HG03064 (cell line): Measurements from ENCODE around the gene ZNF804B.

Source experiments
- ATAC-seq: cut with Tn5 transposase; IDR thresholded peaks from one replicate; pipeline ENCODE4 v1.9.1; 2021; ENCODE audit warnings: low read depth; ENCODE audit not compliant: unreplicated experiment

The ZNF804B gene

GRCh38 chr7:88826222-88826621 lies 66.7 kb downstream of the ZNF804B start:
- ATAC-seq: no peak

DNA sequence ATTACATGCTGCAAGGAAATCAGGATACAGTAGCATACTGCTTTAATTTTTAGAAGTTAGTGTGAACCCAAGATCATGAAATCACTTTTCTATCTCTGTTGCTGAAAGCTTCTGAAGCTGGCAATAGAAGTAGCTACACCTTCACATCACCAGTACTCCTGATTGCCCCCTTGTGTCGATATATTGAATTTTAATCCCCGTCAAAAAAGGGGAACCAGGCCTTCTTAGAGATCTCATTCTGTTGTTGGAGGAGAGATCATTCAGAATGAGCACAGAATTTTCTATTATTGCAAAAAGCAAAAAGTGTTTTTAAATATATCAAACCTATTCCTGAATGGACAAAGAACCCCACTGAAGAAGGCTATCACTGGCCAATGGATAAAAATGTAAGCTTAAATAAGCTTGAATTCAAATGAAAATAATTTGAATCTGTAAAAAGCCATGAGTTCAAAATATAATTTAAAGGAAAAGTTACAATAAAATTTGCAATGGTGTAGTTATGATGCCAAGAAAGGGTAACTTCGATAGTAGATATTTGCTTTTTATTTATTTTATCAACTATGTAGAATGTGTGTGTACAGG lies 75.7 kb downstream of the ZNF804B start:
- peak; percentile 79 for ATAC-seq

GRCh38 chr7:88842201-88842600 lies 82.7 kb downstream of the ZNF804B start:
- ATAC-seq: no peak

DNA sequence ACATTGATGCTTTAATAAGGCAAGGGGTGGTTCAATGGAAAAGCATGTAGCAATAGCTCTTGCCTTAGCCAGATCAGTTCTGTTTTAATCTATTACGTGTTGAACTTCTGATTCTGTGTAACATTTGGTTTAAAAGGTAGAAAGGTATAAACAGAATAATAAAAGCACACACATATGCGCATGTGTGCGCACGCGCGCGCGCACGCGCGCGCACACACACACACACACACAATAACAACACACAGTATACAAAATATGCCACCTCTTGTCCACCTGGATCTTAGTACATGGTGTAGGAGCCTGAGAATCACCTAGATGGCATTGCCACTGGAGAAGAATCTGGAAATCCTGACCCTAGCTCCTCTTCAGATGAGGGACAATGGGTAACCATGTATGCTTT lies 85.6 kb downstream of the ZNF804B start:
- no peak for ATAC-seq

- ATAC-seq: no peak
Measured at GRCh38 chr7:88851220-88851619, 91.7 kb downstream of the ZNF804B start.

DNA sequence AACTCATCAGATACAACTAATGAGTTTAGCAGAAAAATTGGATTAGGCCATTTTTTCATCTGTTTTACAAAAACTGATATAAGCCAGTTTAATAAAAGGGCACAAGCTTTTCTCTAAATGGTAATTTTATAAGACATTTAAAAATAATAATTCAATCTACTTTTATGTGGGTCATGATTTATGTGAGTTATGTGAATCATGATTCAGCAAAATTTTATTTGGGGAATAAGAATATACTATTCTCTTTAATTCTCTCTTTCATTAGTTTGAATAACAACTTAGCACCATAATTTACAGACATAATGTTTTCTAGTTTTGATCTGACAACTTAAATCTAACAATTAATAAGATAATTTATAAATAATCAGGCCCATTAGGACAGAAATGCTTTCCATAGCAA lies 99.8 kb downstream of the ZNF804B start:
- ATAC-seq: no peak

DNA sequence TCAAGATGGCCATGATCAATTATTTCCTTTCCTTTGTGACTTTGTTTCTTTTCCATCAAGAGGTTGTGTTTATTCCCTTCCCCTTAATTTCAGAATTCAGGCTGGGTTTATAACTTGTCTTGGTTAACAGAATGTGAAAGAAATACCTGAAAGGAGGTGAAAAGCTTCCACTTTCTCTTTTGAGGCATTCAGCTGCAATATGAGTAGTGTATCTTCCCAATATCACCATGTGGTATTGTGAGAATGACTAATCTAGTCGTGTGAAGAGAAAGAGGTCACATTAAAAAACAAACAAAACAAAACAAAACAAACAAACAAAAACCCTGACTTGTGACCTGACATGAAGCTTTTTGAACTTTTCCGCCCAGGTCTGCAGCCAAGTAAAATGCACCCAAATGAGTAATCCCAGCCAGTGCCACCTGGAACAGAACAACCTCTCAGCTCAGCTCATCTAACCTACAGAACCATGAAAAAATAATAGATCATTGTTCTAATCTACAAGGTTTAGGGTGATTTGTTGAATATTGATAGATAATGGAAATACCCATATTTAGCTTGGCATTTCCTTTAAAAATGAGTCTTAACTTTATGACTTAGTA lies 106.9 kb downstream of the ZNF804B start:
- no peak for ATAC-seq

DNA sequence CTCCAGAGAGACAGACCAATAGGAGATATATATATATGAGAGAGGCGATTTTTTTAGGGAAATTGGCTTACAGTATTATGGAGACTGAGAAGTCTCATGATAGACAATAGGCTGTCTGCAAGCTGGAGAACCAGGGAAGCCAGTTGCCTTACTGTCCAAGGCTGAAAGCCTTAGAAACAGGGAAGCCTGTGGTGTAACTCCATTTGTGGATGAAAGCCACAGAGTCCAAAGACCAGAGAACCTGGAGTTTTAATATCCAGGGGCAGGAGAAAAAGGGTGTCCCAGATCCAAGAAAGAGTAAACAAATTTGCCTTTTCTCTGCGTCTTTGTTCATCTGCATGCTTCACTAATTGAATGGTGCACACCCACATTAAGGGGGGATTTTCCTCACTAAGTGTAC lies 107.7 kb downstream of the ZNF804B start:
- no peak for ATAC-seq

DNA sequence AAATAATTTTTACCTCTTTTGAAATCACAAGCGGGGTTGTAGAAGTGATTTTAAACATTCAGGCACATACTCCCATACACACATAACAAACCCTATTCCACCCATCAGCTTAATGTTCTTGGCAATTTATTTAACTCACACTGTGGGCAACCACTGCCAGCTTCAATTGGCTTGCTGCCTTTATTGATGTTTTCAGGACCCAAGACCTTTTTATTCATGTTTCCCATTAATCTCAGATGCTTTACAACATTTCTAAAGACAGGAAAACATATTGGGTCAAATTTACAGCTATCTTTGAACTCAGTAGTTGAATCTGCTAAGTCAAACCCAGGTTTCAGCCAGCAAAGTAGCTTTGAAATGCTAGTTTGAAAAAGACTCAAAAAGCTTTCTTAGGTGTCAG lies 109.0 kb downstream of the ZNF804B start:
- ATAC-seq: no peak

- ATAC-seq: no peak
Measured at GRCh38 chr7:88881136-88881535, 121.6 kb downstream of the ZNF804B start.

DNA sequence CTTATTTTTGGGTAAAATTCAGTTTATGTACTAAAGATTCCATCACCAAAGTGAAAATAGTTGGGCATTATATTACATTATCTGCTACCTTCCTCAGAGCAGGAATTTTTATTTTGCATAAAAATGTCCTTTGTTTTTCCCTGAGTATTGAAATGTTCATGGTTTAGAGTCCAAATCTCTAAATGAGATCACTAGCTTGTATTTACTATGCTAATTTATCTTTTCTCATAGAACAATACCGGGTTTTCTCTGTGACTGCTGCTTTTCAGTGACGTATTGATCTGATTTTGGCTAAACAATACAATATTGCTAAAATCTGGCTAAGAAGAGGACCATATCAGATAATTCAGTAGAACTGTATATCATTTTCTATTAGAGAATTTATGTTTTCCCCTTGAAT lies 125.6 kb downstream of the ZNF804B start:
- no peak for ATAC-seq

DNA sequence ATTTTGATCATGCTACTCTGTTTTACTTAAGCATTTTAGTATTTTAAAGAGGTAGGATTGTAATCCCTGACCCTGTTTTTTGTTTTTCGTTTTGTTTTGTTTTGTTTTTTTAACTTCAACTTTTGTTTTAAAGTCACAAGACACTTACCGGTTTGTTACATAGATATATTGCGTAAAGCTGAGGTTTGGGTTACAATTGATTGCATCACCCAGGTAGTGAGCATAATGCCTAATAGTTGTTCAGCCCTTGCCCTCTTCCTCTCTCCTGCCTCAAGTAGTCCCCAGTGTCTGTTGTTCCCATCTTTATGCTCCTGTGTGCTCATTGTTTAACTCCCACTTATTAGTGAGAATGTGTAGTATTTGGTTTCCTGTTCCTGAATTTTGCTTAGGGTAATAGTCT lies 129.2 kb downstream of the ZNF804B start:
- no peak for ATAC-seq

DNA sequence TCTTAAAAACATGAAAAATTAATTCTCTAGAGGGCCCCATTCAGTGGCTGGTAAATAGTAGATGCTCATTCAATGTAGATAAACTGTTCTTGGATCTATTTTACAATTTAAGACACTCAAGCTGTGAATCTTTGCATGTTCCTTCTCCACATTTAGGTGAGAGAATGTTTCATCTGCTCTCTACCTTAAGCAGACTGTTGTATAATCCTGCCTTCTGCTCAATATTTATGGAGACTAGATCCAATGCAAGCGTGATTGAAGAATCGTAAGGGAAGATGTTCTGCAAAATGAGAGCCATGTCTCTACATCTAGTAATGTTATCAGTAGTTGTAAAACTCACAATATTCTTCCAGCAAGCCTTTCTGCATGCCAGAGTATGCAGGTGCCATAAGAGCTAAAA lies 151.0 kb downstream of the ZNF804B start:
- ATAC-seq: no peak

GRCh38 chr7:88912852-88913251 lies 153.4 kb downstream of the ZNF804B start:
- no peak for ATAC-seq

GRCh38 chr7:88915615-88916014 lies 156.1 kb downstream of the ZNF804B start:
- ATAC-seq: no peak

- ATAC-seq: no peak
Measured at GRCh38 chr7:88919478-88920131, 160.1 kb downstream of the ZNF804B start.

DNA sequence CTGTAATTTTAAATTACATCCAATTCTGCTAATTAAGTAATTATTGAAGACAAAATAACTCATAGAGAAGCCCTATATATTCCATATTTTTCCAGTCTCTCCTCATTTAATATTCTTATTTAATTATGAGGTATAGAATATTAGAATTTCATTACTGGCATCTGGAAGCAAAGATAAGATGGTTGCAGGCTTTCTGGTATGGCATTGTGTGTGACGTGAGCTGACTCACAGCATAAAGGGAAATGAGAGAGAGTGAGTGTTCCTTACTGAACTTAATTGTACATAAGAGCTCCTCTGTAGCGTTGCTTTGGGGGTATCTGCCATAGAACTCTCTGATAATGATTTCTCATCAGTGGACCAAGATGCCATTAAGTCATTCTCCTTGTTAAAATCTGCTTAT lies 163.4 kb downstream of the ZNF804B start:
- no peak for ATAC-seq

GRCh38 chr7:88928276-88928675 lies 168.8 kb downstream of the ZNF804B start:
- ATAC-seq: no peak

DNA sequence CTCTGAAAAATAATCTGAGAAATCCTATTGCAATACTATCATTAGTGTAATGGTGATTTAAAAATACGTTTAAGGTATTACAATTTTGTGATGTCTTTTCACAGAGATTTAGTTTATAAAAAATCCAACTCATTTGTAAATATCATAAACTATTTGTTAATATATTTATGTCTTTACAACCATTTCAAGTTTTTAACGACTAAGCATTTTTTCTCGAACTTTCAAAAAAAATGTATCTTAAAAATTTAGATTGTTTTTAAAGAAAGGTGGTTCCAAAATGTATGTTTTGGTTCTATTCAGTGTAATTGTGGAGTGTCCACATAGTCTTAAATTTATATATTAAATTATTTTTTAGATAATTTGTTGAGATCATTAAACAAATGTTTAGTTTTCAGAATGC lies 170.2 kb downstream of the ZNF804B start:
- ATAC-seq: no peak

DNA sequence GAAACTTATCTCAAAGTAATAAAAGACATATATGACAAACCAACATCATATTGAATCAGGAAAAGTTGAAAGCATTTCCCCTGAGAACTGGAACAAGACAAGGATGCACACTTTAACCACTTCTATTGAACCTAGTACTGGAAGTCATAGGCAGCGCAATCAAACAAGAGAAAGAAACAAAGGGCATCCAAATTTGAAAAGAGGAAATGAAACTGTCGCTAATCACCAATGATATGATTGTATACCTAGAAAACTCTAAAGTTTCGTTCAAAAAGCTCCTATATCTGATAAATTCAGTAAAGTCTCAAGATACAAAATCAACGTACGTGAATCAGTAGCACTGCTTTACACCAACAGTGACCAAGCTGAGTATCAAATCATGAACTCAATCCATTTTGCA lies 173.8 kb downstream of the ZNF804B start:
- ATAC-seq: no peak

- no peak for ATAC-seq
Measured at GRCh38 chr7:88942815-88943501, 183.5 kb downstream of the ZNF804B start.

- no peak for ATAC-seq
Measured at GRCh38 chr7:88951826-88952225, 192.3 kb downstream of the ZNF804B start.
